ENCODE data around the gene FOXP1. TPM values are rescaled to one million over a fixed set of nuclear protein-coding genes. Genes with fewer than 3 reads are reported as not detected.
A peak's percentile ranks its signal among the peaks of the same experiment; 100 is the strongest.

FOXP1 gene
- total and polyA plus RNA-seq, 2 of the 13 experiments (the other 11 are each of a cell fraction or from before 2014, with no cell fraction given): 40.4 to 59.0 TPM

GRCh38 chr3:71559578-71560162, 23.9 kb downstream of the FOXP1 start (continued):
- TF ChIP-seq HINFP (CRISPR knock-in tag; IDR thresholded peaks at IDR 0.05; ENCODE audit: low read depth) (no peak), TBX3 (IDR thresholded peaks at IDR 0.05; ENCODE audit: borderline replicate concordance) (no peak), GLMP (CRISPR knock-in tag; IDR thresholded peaks at IDR 0.05; ENCODE audit: borderline replicate concordance) (no peak), ZNF180 (CRISPR knock-in tag; IDR thresholded peaks at IDR 0.05; ENCODE audit: borderline replicate concordance, low read depth) (no peak), E2F2 (CRISPR knock-in tag; IDR thresholded peaks at IDR 0.05; ENCODE audit: borderline replicate concordance) (no peak), ZSCAN25 (CRISPR knock-in tag; IDR thresholded peaks at IDR 0.05) (0 out of 2 replicates have a peak, but pooled peaks have one; percentile 31), MXD4 (CRISPR knock-in tag; IDR thresholded peaks at IDR 0.05) (no peak), NR2F1 (CRISPR knock-in tag; IDR thresholded peaks at IDR 0.05) (peak; percentile 79 to 80), ZNF234 (CRISPR knock-in tag; conservative IDR thresholded peaks at IDR 0.05) (no peak), PPARG (CRISPR knock-in tag; conservative IDR thresholded peaks at IDR 0.05) (no peak), MAFF (IDR thresholded peaks at IDR 0.05; ENCODE audit: low read depth, low read length) (peak; percentile 59; the same call in 1 of the 2 replicates), ARNTL (CRISPR knock-in tag; IDR thresholded peaks at IDR 0.05) (0 out of 2 replicates have a peak, but pooled peaks have one; percentile 40), SPEN (CRISPR knock-in tag; IDR thresholded peaks at IDR 0.05; ENCODE audit: low read depth) (no peak), POGZ (CRISPR knock-in tag; IDR thresholded peaks at IDR 0.05) (peak; percentile 84), FOXO1 (CRISPR knock-in tag; IDR thresholded peaks at IDR 0.05) (peak; percentile 24; the same call in 1 of the 2 replicates)
- TF ChIP-seq, protein P1, sequence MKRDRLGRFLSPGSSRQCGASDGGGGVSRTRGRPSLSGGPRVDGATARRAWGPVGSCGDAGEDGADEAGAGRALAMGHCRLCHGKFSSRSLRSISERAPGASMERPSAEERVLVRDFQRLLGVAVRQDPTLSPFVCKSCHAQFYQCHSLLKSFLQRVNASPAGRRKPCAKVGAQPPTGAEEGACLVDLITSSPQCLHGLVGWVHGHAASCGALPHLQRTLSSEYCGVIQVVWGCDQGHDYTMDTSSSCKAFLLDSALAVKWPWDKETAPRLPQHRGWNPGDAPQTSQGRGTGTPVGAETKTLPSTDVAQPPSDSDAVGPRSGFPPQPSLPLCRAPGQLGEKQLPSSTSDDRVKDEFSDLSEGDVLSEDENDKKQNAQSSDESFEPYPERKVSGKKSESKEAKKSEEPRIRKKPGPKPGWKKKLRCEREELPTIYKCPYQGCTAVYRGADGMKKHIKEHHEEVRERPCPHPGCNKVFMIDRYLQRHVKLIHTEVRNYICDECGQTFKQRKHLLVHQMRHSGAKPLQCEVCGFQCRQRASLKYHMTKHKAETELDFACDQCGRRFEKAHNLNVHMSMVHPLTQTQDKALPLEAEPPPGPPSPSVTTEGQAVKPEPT (CRISPR knock-in tag; IDR thresholded peaks at IDR 0.05; ENCODE audit: low read depth): no peak
- TF ChIP-seq, protein P2, sequence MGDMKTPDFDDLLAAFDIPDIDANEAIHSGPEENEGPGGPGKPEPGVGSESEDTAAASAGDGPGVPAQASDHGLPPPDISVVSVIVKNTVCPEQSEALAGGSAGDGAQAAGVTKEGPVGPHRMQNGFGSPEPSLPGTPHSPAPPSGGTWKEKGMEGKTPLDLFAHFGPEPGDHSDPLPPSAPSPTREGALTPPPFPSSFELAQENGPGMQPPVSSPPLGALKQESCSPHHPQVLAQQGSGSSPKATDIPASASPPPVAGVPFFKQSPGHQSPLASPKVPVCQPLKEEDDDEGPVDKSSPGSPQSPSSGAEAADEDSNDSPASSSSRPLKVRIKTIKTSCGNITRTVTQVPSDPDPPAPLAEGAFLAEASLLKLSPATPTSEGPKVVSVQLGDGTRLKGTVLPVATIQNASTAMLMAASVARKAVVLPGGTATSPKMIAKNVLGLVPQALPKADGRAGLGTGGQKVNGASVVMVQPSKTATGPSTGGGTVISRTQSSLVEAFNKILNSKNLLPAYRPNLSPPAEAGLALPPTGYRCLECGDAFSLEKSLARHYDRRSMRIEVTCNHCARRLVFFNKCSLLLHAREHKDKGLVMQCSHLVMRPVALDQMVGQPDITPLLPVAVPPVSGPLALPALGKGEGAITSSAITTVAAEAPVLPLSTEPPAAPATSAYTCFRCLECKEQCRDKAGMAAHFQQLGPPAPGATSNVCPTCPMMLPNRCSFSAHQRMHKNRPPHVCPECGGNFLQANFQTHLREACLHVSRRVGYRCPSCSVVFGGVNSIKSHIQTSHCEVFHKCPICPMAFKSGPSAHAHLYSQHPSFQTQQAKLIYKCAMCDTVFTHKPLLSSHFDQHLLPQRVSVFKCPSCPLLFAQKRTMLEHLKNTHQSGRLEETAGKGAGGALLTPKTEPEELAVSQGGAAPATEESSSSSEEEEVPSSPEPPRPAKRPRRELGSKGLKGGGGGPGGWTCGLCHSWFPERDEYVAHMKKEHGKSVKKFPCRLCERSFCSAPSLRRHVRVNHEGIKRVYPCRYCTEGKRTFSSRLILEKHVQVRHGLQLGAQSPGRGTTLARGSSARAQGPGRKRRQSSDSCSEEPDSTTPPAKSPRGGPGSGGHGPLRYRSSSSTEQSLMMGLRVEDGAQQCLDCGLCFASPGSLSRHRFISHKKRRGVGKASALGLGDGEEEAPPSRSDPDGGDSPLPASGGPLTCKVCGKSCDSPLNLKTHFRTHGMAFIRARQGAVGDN (CRISPR knock-in tag; IDR thresholded peaks at IDR 0.05): peak; percentile 75
- TF ChIP-seq, protein P3, sequence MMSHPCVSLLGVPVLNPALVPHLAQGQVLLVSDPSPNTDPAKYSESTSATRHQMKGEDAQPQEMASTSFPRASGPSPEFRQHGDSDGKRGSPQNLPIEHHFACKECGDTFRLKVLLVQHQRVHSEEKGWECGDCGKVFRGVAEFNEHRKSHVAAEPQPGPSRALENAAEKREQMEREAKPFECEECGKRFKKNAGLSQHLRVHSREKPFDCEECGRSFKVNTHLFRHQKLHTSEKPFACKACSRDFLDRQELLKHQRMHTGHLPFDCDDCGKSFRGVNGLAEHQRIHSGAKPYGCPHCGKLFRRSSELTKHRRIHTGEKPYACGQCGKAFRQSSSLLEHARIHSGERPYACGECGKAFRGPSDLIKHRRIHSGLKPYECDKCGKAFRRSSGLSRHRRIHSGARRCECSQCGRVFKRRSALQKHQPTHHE (CRISPR knock-in tag; IDR thresholded peaks at IDR 0.05; ENCODE audit: borderline replicate concordance): no peak
